Vagina (tissue), 2 donors: ENCODE data around the gene PTPRE.

Experiments used
- CTCF ChIP-seq, 3 experiments: fragments of 450-650 bp in 2 of 3; fragments of 200-600 bp in 1 of 3; sonication (generic) in 1 of 3; IDR thresholded peaks; one replicate each; pipeline ENCODE4 v1.5.1; 2017 to 2019; ENCODE audit warnings: antibody characterized with exemption in 3 of 3, mild to moderate bottlenecking in 2 of 3, moderate library complexity in 2 of 3
- POLR2A ChIP-seq, 2 donors: fragments of 450-650 bp; IDR thresholded peaks; one replicate each; pipeline ENCODE4 v1.6.1; 2017; ENCODE audit warnings: antibody characterized with exemption in 2 of 2, mild to moderate bottlenecking in 2 of 2, moderate library complexity in 2 of 2
- POLR2AphosphoS5 ChIP-seq, 2 donors: sonication (generic); formaldehyde crosslinking; IDR thresholded peaks; one replicate each; pipeline ENCODE4 v1.9.0; 2017; ENCODE audit warnings: antibody characterized with exemption in 2 of 2, mild to moderate bottlenecking in 2 of 2, low read depth in 1 of 2; ENCODE audit not compliant: insufficient read depth in 1 of 2

DNA sequence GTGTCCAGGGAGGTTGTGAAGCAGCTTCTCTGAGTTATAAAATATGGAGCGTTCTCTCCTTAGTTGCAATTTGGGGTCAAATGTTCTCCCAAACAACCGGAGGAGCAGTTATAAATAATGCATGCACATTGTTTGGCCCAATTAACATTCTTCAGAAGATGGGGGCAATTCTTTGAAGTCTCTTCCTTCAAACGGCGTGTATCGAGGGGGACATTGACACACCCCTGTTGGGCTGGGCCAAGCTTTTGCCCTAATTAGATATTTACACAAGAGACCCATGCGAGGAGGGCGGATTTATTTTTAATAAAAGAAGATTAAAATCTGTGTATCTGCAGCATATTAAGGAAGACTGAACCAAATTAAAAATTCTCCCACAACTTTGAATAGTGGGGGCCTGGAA, 107.3 kb downstream of the PTPRE start:
- TF ChIP-seq CTCF (IDR thresholded peaks at IDR 0.05) (no peak), POLR2A (IDR thresholded peaks at IDR 0.05) (no peak), POLR2AphosphoS5 (IDR thresholded peaks at IDR 0.05; ENCODE audit: insufficient read depth in 1 of 2, low read depth in 1 of 2) (no peak)
